Breast epithelium (tissue), 3 donors: ENCODE results near the gene TAB3.

Experiments used
- POLR2AphosphoS5 ChIP-seq, 3 donors: sonication (generic); formaldehyde crosslinking; IDR thresholded peaks; one replicate each; pipeline ENCODE4 v1.6.1; 2017; ENCODE audit warnings: antibody characterized with exemption in 3 of 3
- TF ChIP-seq, protein P1 (sequence below), 3 donors: fragments of 450-650 bp; IDR thresholded peaks; one replicate each; pipeline ENCODE4 v1.5.1; 2016 to 2017; ENCODE audit warnings: antibody characterized with exemption in 3 of 3, mild to moderate bottlenecking in 3 of 3, moderate library complexity in 3 of 3

DNA sequence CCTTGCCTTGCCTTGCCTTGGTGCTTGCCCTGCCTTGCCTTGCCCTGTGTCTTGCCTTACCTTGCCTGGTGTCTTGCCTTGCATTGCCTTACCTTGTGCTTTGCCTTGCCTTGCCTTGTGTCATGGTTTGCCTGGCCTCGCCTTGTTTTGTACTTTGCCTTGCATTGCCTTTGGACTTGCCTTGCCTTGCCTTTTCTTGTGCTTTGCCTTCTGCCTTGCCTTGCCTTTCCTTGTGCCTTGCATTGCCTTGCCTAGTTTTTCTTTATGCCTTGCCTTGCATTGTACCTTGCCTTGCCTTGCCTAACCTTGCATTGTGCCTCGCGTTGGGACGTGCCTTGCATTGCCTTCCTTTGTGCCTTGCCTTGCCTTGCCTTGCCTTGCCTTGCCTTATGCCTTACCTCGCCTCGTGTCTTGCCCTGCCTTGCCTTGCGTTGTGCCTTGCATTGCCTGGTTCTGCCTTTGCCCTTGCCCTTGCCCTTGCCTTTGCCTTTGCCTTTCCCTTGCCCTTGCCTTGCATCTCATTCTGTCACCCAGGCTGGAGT, 82.8 kb downstream of the TAB3 start:
- no peak for TF ChIP-seq POLR2AphosphoS5 (IDR thresholded peaks at IDR 0.05)
- TF ChIP-seq, protein P1, sequence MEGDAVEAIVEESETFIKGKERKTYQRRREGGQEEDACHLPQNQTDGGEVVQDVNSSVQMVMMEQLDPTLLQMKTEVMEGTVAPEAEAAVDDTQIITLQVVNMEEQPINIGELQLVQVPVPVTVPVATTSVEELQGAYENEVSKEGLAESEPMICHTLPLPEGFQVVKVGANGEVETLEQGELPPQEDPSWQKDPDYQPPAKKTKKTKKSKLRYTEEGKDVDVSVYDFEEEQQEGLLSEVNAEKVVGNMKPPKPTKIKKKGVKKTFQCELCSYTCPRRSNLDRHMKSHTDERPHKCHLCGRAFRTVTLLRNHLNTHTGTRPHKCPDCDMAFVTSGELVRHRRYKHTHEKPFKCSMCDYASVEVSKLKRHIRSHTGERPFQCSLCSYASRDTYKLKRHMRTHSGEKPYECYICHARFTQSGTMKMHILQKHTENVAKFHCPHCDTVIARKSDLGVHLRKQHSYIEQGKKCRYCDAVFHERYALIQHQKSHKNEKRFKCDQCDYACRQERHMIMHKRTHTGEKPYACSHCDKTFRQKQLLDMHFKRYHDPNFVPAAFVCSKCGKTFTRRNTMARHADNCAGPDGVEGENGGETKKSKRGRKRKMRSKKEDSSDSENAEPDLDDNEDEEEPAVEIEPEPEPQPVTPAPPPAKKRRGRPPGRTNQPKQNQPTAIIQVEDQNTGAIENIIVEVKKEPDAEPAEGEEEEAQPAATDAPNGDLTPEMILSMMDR (IDR thresholded peaks at IDR 0.05) = no peak
